Cardiac muscle cell (in vitro differentiated cells and primary cell): ENCODE data around the gene EIF3D. TPM values are rescaled to one million over a fixed set of nuclear protein-coding genes. Genes with fewer than 3 reads are reported as not detected.

Experiments
- DNase-seq, 2 donors: peaks; one replicate each; pipeline versions ENCODE4 v3.0.0 to v3.0.0-alpha.2; 2010 to 2017; ENCODE audit warnings: low read depth in 1 of 2, low spot score in 1 of 2
- H3K27ac ChIP-seq: fragments of 200-600 bp; sonication (generic); 2 replicates; pipeline ENCODE4 v1.5.1; 2016
- H3K27me3 ChIP-seq: fragments of 200-600 bp; sonication (generic); 2 replicates; pipeline ENCODE4 v1.6.0; 2016; ENCODE audit warnings: control low read depth
- H3K36me3 ChIP-seq: fragments of 200-600 bp; sonication (generic); 2 replicates; pipeline ENCODE4 v1.5.1; 2016; ENCODE audit warnings: control low read depth
- H3K4me1 ChIP-seq: fragments of 200-600 bp; sonication (generic); 2 replicates; pipeline ENCODE4 v1.8.1; 2017; ENCODE audit warnings: low read depth, mild to moderate bottlenecking, mixed run types
- H3K4me3 ChIP-seq: fragments of 200-600 bp; sonication (generic); 2 replicates; pipeline ENCODE4 v1.5.1; 2016; ENCODE audit warnings: mild to moderate bottlenecking
- H3K9me3 ChIP-seq: fragments of 200-600 bp; sonication (generic); 2 replicates; pipeline ENCODE4 v1.5.1; 2017; ENCODE audit warnings: low read depth, mild to moderate bottlenecking, control low read depth
- CTCF ChIP-seq: IDR thresholded peaks from 2 replicates; pipeline ENCODE4 v1.5.1; 2012; ENCODE audit warnings: low read depth, mild to moderate bottlenecking, low read length
- polyA plus RNA-seq: library from polyadenylated mRNA; unstranded; fragments of >200 nt; fragmentation: Nextera tagmentation; extraction: Ambion mirVana; gene quantifications from 2 replicates; pipeline ENCODE4 v1.2.1, GENCODE V29; 2016
- total RNA-seq: library from RNA; depleted of rRNA; stranded (reverse); fragments of >200 nt; gene quantifications from 2 replicates; pipeline ENCODE4 v1.2.3, GENCODE V29; 2016

Gene EIF3D
- total and polyA plus RNA-seq, 2 experiments from 2014 or later, result 136 to 497 TPM

GRCh38 chr22:36472689-36473088, 56.3 kb downstream of the EIF3D start:
- Histone ChIP-seq H3K4me1 (peaks cover 6% of the 10 kb centered on the region), H3K4me3 (no peak overlapping the region), H3K9me3 (no peaks in the 10 kb centered on the region), H3K36me3 (peaks cover 24% of the 10 kb centered on the region), H3K27me3 (no peaks in the 10 kb centered on the region), H3K27ac (no peak overlapping the region)
- TF ChIP-seq CTCF, result no peak
- DNase-seq, result no peak

GRCh38 chr22:36471341-36471821, 57.6 kb downstream of the EIF3D start:
- peak in 1 of 2 donors; percentile 28 for DNase-seq
- H3K36me3 ChIP-seq, result peaks cover 16% of the 10 kb centered on the region

GRCh38 chr22:36470994-36471331, 58.0 kb downstream of the EIF3D start:
- Histone ChIP-seq H3K4me3 (no peak overlapping the region), H3K9me3 (no peaks in the 10 kb centered on the region), H3K27ac (no peak overlapping the region), H3K27me3 (no peaks in the 10 kb centered on the region), H3K4me1 (peaks cover 8% of the 10 kb centered on the region), H3K36me3 (peaks cover 12% of the 10 kb centered on the region)
- no peak for DNase-seq
- no peak for TF ChIP-seq CTCF

More at GRCh38 chr22:36471341-36471821, 57.6 kb downstream of the EIF3D start:
- Histone ChIP-seq H3K9me3 (no peaks in the 10 kb centered on the region), H3K4me3 (no peak overlapping the region), H3K4me1 (peaks cover 8% of the 10 kb centered on the region), H3K27me3 (no peaks in the 10 kb centered on the region), H3K27ac (no peak overlapping the region)
- no peak for TF ChIP-seq CTCF

GRCh38 chr22:36470162-36470993, 58.6 kb downstream of the EIF3D start:
- H3K4me3 ChIP-seq, result no peak overlapping the region
- TF ChIP-seq CTCF, result peak; percentile 98
- peaks cover 6% of the 10 kb centered on the region for H3K36me3 ChIP-seq
- H3K27me3 ChIP-seq, result no peaks in the 10 kb centered on the region
- peak overlapping the region; percentile 66 for H3K27ac ChIP-seq
- no peaks in the 10 kb centered on the region for H3K9me3 ChIP-seq
- peaks cover 8% of the 10 kb centered on the region for H3K4me1 ChIP-seq
- peak; percentile 89 to 92 for DNase-seq

GRCh38 chr22:36469094-36469710, 59.8 kb downstream of the EIF3D start:
- H3K36me3 ChIP-seq, result no peaks in the 10 kb centered on the region
- no peak overlapping the region for H3K4me3 ChIP-seq
- H3K4me1 ChIP-seq, result peaks cover 9% of the 10 kb centered on the region
- DNase-seq, result no peak
- H3K27ac ChIP-seq, result peak overlapping the region; percentile 66
- no peaks in the 10 kb centered on the region for H3K27me3 ChIP-seq
- TF ChIP-seq CTCF, result no peak
- H3K9me3 ChIP-seq, result no peaks in the 10 kb centered on the region
